ENCODE measurements around the gene RHBDL1. TPM values are rescaled to one million over a fixed set of nuclear protein-coding genes. Genes with fewer than 3 reads are reported as not detected.

RHBDL1 gene
- total and polyA plus RNA-seq, 2 experiments from 2014 or later: 3.4 to 4.2 TPM

DNA sequence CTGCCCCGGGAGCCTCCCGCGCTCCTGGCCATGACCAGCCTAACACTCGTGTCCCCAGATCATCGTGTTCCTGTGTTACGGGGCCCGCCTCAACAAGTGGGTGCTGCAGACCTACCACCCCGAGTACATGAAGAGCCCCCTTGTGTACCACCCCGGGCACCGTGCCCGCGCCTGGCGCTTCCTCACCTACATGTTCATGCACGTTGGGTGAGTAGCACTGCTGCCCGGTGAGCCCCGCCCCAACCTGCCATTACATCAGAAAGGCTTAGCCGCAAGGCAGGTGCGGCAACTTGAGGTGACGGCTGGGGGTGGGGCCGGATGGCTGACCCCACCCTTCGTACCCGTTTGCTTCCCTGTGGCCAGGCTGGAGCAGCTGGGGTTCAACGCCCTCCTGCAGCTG lies 1.4 kb downstream of the RHBDL1 start:
- H2AFZ ChIP-seq: no peak overlapping the region
- peaks cover 13% of the 10 kb centered on the region for H3K79me2 ChIP-seq
- H3K9me2 ChIP-seq (replicated peaks; ENCODE audit: insufficient read depth): no peaks in the 10 kb centered on the region
- no peaks in the 10 kb centered on the region for H3K9me3 ChIP-seq (ENCODE audit: low read depth)
- no peaks in the 10 kb centered on the region for H3K36me3 ChIP-seq (replicated peaks; ENCODE audit: insufficient read depth, low read depth)
- no peak for DNase-seq (ENCODE audit: low spot score)
- H3K4me2 ChIP-seq: no peak overlapping the region
- no peak overlapping the region for H3K27ac ChIP-seq
- peaks cover 30% of the 10 kb centered on the region for H3K4me1 ChIP-seq (ENCODE audit: insufficient read depth)
- WGBS (ENCODE audit: low lambda C conversion rate, missing lambda C conversion rate): 95% methylated on average over 16 of the region's 23 CpGs
- H4K20me1 ChIP-seq (ENCODE audit: insufficient read depth, poor library complexity, severe bottlenecking): peaks cover 14% of the 10 kb centered on the region
- no peak overlapping the region for H3K4me3 ChIP-seq
- TF ChIP-seq, protein P1, sequence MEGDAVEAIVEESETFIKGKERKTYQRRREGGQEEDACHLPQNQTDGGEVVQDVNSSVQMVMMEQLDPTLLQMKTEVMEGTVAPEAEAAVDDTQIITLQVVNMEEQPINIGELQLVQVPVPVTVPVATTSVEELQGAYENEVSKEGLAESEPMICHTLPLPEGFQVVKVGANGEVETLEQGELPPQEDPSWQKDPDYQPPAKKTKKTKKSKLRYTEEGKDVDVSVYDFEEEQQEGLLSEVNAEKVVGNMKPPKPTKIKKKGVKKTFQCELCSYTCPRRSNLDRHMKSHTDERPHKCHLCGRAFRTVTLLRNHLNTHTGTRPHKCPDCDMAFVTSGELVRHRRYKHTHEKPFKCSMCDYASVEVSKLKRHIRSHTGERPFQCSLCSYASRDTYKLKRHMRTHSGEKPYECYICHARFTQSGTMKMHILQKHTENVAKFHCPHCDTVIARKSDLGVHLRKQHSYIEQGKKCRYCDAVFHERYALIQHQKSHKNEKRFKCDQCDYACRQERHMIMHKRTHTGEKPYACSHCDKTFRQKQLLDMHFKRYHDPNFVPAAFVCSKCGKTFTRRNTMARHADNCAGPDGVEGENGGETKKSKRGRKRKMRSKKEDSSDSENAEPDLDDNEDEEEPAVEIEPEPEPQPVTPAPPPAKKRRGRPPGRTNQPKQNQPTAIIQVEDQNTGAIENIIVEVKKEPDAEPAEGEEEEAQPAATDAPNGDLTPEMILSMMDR (IDR thresholded peaks at IDR 0.05; ENCODE audit: poor library complexity): no peak
- no peak for TF ChIP-seq EZH2 (IDR thresholded peaks at IDR 0.05; ENCODE audit: borderline replicate concordance)
- TF ChIP-seq EZH2phosphoT487 (IDR thresholded peaks at IDR 0.05; ENCODE audit: low read depth, severe bottlenecking, unreplicated experiment): no peak
- H3K27me3 ChIP-seq: no peaks in the 10 kb centered on the region

DNA sequence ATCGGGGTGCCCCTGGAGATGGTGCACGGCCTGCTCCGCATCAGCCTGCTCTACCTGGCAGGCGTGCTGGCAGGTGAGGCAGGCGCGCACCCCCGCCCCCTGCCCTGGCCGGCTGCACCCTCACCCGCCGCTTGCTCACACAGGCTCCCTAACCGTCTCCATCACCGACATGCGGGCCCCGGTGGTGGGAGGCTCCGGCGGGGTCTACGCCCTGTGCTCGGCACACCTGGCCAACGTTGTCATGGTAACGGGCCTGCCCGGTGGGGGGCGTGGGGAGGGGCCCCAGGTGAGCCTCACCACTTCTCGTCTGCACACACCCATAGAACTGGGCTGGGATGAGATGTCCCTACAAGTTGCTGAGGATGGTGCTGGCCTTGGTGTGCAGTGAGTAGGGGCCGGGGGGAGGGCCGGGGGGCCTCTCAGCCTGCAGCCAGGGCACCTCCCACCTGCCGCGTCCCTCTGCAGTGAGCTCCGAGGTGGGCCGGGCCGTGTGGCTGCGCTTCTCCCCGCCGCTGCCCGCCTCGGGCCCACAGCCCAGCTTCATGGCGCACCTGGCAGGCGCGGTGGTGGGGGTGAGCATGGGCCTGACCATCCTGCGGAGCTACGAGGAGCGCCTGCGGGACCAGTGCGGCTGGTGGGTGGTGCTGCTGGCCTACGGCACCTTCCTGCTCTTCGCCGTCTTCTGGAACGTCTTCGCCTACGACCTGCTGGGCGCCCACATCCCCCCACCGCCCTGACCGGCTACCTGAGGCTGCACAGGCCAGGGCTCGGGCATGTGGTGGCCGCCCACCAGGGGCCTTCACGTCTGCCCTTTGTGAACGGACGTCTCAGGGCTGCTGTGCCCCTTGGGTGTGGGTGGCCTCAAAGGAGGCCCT lies 2.1 kb downstream of the RHBDL1 start:
- WGBS (ENCODE audit: low lambda C conversion rate, missing lambda C conversion rate): 93% methylated on average over 34 of the region's 57 CpGs
- no peaks in the 10 kb centered on the region for H3K9me3 ChIP-seq (ENCODE audit: low read depth)
- TF ChIP-seq EZH2 (IDR thresholded peaks at IDR 0.05; ENCODE audit: borderline replicate concordance) (no peak), EZH2phosphoT487 (IDR thresholded peaks at IDR 0.05; ENCODE audit: low read depth, severe bottlenecking, unreplicated experiment) (no peak)
- no peak overlapping the region for H3K4me3 ChIP-seq
- H4K20me1 ChIP-seq (ENCODE audit: insufficient read depth, poor library complexity, severe bottlenecking): peaks cover 20% of the 10 kb centered on the region
- no peaks in the 10 kb centered on the region for H3K36me3 ChIP-seq (replicated peaks; ENCODE audit: insufficient read depth, low read depth)
- H3K27ac ChIP-seq: no peak overlapping the region
- H2AFZ ChIP-seq: no peak overlapping the region
- DNase-seq (ENCODE audit: low spot score): no peak
- H3K4me2 ChIP-seq: no peak overlapping the region
- no peaks in the 10 kb centered on the region for H3K27me3 ChIP-seq
- H3K9me2 ChIP-seq (replicated peaks; ENCODE audit: insufficient read depth): no peaks in the 10 kb centered on the region
- peaks cover 19% of the 10 kb centered on the region for H3K79me2 ChIP-seq
- peaks cover 31% of the 10 kb centered on the region for H3K4me1 ChIP-seq (ENCODE audit: insufficient read depth)

DNA sequence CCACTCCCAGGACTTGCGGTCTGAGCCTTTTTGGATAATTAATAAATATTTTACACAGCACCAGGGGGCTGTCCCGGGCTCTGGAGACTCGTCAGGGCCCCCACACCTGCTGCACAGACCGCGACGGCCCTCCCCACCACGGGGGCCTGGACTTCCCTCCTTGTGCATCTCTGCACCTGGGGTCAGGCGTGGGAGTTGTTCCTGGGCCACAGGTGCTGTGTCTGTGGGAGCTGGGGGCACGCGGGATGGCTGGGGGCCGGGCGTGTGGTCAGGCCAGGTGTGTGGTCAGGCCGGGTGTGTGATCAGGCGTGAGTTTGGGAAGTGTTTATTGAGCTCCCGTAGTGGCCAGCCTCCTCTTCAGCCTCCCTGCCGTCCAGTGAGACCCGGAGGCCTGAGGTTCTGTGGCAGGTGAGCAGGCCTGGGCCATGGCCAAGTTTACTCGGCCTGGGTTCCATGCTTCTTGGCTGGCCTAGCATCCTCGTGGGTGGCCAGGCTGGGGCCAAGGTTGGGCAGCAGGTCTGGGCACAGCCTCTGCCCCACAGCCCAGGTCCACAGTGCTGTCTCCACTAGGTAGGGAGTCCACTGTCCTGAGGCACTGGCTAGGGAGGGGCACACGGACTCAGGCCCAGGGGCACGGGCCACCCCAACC lies 2.9 kb downstream of the RHBDL1 start:
- Histone ChIP-seq H3K9me3 (ENCODE audit: low read depth) (no peaks in the 10 kb centered on the region), H3K27me3 (no peaks in the 10 kb centered on the region), H2AFZ (no peak overlapping the region), H3K4me2 (no peak overlapping the region), H3K79me2 (peaks cover 27% of the 10 kb centered on the region), H3K9me2 (replicated peaks; ENCODE audit: insufficient read depth) (no peaks in the 10 kb centered on the region), H3K4me1 (ENCODE audit: insufficient read depth) (peaks cover 34% of the 10 kb centered on the region), H4K20me1 (ENCODE audit: insufficient read depth, poor library complexity, severe bottlenecking) (peaks cover 24% of the 10 kb centered on the region), H3K36me3 (replicated peaks; ENCODE audit: insufficient read depth, low read depth) (no peaks in the 10 kb centered on the region), H3K4me3 (no peak overlapping the region), H3K27ac (no peak overlapping the region)
- no peak for TF ChIP-seq EZH2phosphoT487 (IDR thresholded peaks at IDR 0.05; ENCODE audit: low read depth, severe bottlenecking, unreplicated experiment)
- TF ChIP-seq, protein P1 (IDR thresholded peaks at IDR 0.05; ENCODE audit: poor library complexity): no peak
- no peak for DNase-seq (ENCODE audit: low spot score)
- 96% methylated on average over 21 of the region's 21 CpGs for WGBS (ENCODE audit: low lambda C conversion rate, missing lambda C conversion rate)

Measured in hepatocyte (in vitro differentiated cells).